B cell (primary cell): ENCODE data around the gene SCEL.

Experiments used
- CTCF ChIP-seq: fragments of 200-600 bp; IDR thresholded peaks from one replicate; pipeline ENCODE4 v1.8.0; 2022; ENCODE audit warnings: antibody characterized with exemption, mild to moderate bottlenecking
- EZH2 ChIP-seq: IDR thresholded peaks from 2 replicates; pipeline ENCODE4 v1.6.1; 2012; ENCODE audit warnings: borderline replicate concordance, low read depth, mild to moderate bottlenecking, moderate library complexity, low read length; ENCODE audit not compliant: insufficient read depth, poor library complexity, severe bottlenecking

GRCh38 chr13:77492982-77493381 is 42.5 kb upstream of the SCEL start:
- TF ChIP-seq EZH2 (no peak), CTCF (peak; percentile 61)
